Activated T-cell treated with anti-CD3 and anti-CD28 coated beads, Interleukin-2, amount 50 U/mL, for 24 hours (primary cell): Measurements from ENCODE around the gene TTI1.
"Not testable (repeated sequence)": the region's sequence is repeated elsewhere in the genome, so short reads cannot be mapped to it uniquely, and the experiment has no call there.

Experiments
- DNase-seq: peaks from one replicate; pipeline ENCODE4 v3.0.0-alpha.2; 2020
- H3K27ac Mint-ChIP-seq: 2 replicates; pipeline ENCODE4 v1.8.0; 2020; ENCODE audit warnings: mild to moderate bottlenecking, mixed read lengths
- H3K27me3 Mint-ChIP-seq: 2 replicates; pipeline ENCODE4 v1.8.0; 2020; ENCODE audit warnings: mixed read lengths
- H3K36me3 Mint-ChIP-seq: 2 replicates; pipeline ENCODE4 v1.8.0; 2020; ENCODE audit warnings: low read depth, mixed read lengths
- H3K4me1 Mint-ChIP-seq: 2 replicates; pipeline ENCODE4 v1.8.0; 2020; ENCODE audit warnings: low read depth, mixed read lengths
- H3K4me3 Mint-ChIP-seq: 2 replicates; pipeline ENCODE4 v1.8.0; 2020; ENCODE audit warnings: mild to moderate bottlenecking, moderate library complexity, mixed read lengths
- H3K9me3 Mint-ChIP-seq: 2 replicates; pipeline ENCODE4 v1.8.0; 2020; ENCODE audit warnings: mixed read lengths

The TTI1 gene

GRCh38 chr20:38009416-38009815, 23.8 kb downstream of the TTI1 start:
- not testable (repeated sequence) for H3K27me3 Mint-ChIP-seq, H3K27ac Mint-ChIP-seq, H3K4me3 Mint-ChIP-seq, H3K9me3 Mint-ChIP-seq, DNase-seq
- Mint-ChIP-seq H3K4me1 (peaks cover 30% of the 10 kb centered on the region), H3K36me3 (peaks cover 93% of the 10 kb centered on the region)

- no peak overlapping the region for H3K27ac Mint-ChIP-seq
- no peaks in the 10 kb centered on the region for H3K9me3 Mint-ChIP-seq
- no peak overlapping the region for H3K4me3 Mint-ChIP-seq
- H3K27me3 Mint-ChIP-seq = no peaks in the 10 kb centered on the region
- peaks cover 30% of the 10 kb centered on the region for H3K4me1 Mint-ChIP-seq
- peaks cover 93% of the 10 kb centered on the region for H3K36me3 Mint-ChIP-seq
- DNase-seq = no peak
Measured at GRCh38 chr20:38008233-38008944, 24.9 kb downstream of the TTI1 start.

- Mint-ChIP-seq H3K27ac (peak overlapping the region; percentile 20), H3K9me3 (no peaks in the 10 kb centered on the region), H3K27me3 (no peaks in the 10 kb centered on the region), H3K4me3 (no peak overlapping the region), H3K4me1 (peaks cover 31% of the 10 kb centered on the region), H3K36me3 (peaks cover 93% of the 10 kb centered on the region)
- no peak for DNase-seq
Measured at GRCh38 chr20:38007526-38007925, 25.7 kb downstream of the TTI1 start.

- H3K27me3 Mint-ChIP-seq = no peaks in the 10 kb centered on the region
- H3K4me3 Mint-ChIP-seq = no peak overlapping the region
- DNase-seq = no peak
- H3K36me3 Mint-ChIP-seq = peaks cover 95% of the 10 kb centered on the region
- H3K27ac Mint-ChIP-seq = peak overlapping the region; percentile 70
- H3K4me1 Mint-ChIP-seq = peaks cover 47% of the 10 kb centered on the region
- H3K9me3 Mint-ChIP-seq = no peaks in the 10 kb centered on the region
Measured at GRCh38 chr20:38005903-38006302, 27.4 kb downstream of the TTI1 start.

GRCh38 chr20:38004416-38004815, 28.8 kb downstream of the TTI1 start:
- Mint-ChIP-seq H3K27ac (no peak overlapping the region), H3K4me1 (peaks cover 55% of the 10 kb centered on the region), H3K9me3 (no peaks in the 10 kb centered on the region), H3K36me3 (peaks cover 98% of the 10 kb centered on the region), H3K4me3 (no peak overlapping the region), H3K27me3 (no peaks in the 10 kb centered on the region)
- DNase-seq = no peak

GRCh38 chr20:38002422-38002821, 30.8 kb downstream of the TTI1 start:
- Mint-ChIP-seq H3K4me1 (peaks cover 48% of the 10 kb centered on the region), H3K9me3 (no peaks in the 10 kb centered on the region), H3K36me3 (peaks cover 98% of the 10 kb centered on the region), H3K27me3 (no peaks in the 10 kb centered on the region), H3K27ac (peak overlapping the region; percentile 72), H3K4me3 (no peak overlapping the region)
- no peak for DNase-seq

- Mint-ChIP-seq H3K36me3 (peaks cover 98% of the 10 kb centered on the region), H3K27ac (peak overlapping the region; percentile 72), H3K9me3 (no peaks in the 10 kb centered on the region), H3K4me3 (no peak overlapping the region), H3K4me1 (peaks cover 48% of the 10 kb centered on the region), H3K27me3 (no peaks in the 10 kb centered on the region)
- DNase-seq = no peak
Measured at GRCh38 chr20:38001981-38002380, 31.3 kb downstream of the TTI1 start.

- Mint-ChIP-seq H3K36me3 (peaks cover 98% of the 10 kb centered on the region), H3K4me1 (peaks cover 42% of the 10 kb centered on the region), H3K27ac (peak overlapping the region; percentile 72), H3K9me3 (no peaks in the 10 kb centered on the region), H3K4me3 (no peak overlapping the region), H3K27me3 (no peaks in the 10 kb centered on the region)
- no peak for DNase-seq
Measured at GRCh38 chr20:38001173-38001875, 31.9 kb downstream of the TTI1 start.

- no peaks in the 10 kb centered on the region for H3K9me3 Mint-ChIP-seq
- H3K27me3 Mint-ChIP-seq = no peaks in the 10 kb centered on the region
- peaks cover 33% of the 10 kb centered on the region for H3K4me1 Mint-ChIP-seq
- no peak for DNase-seq
- H3K36me3 Mint-ChIP-seq = peaks cover 100% of the 10 kb centered on the region
- peak overlapping the region; percentile 58 for H3K27ac Mint-ChIP-seq
- no peak overlapping the region for H3K4me3 Mint-ChIP-seq
Measured at GRCh38 chr20:38000293-38000692, 33.0 kb downstream of the TTI1 start.

GRCh38 chr20:37999526-38000263, 33.6 kb downstream of the TTI1 start:
- no peak for DNase-seq
- no peaks in the 10 kb centered on the region for H3K27me3 Mint-ChIP-seq

GRCh38 chr20:37997516-37997915, 35.7 kb downstream of the TTI1 start:
- Mint-ChIP-seq H3K36me3 (peaks cover 98% of the 10 kb centered on the region), H3K4me3 (no peak overlapping the region), H3K27ac (no peak overlapping the region), H3K27me3 (no peaks in the 10 kb centered on the region), H3K4me1 (peaks cover 32% of the 10 kb centered on the region), H3K9me3 (no peaks in the 10 kb centered on the region)
- no peak for DNase-seq

More at GRCh38 chr20:37999526-38000263, 33.6 kb downstream of the TTI1 start:
- Mint-ChIP-seq H3K4me3 (no peak overlapping the region), H3K27ac (peak overlapping the region; percentile 58), H3K9me3 (no peaks in the 10 kb centered on the region), H3K36me3 (peaks cover 100% of the 10 kb centered on the region), H3K4me1 (peaks cover 30% of the 10 kb centered on the region)

GRCh38 chr20:37995856-37996605, 37.2 kb downstream of the TTI1 start:
- H3K27ac Mint-ChIP-seq = no peak overlapping the region
- peaks cover 26% of the 10 kb centered on the region for H3K4me1 Mint-ChIP-seq
- peaks cover 98% of the 10 kb centered on the region for H3K36me3 Mint-ChIP-seq
- DNase-seq = no peak
- H3K9me3 Mint-ChIP-seq = no peaks in the 10 kb centered on the region
- no peak overlapping the region for H3K4me3 Mint-ChIP-seq
- H3K27me3 Mint-ChIP-seq = no peaks in the 10 kb centered on the region

- Mint-ChIP-seq H3K36me3 (peaks cover 98% of the 10 kb centered on the region), H3K27me3 (no peaks in the 10 kb centered on the region), H3K27ac (peak overlapping the region; percentile 48), H3K9me3 (no peaks in the 10 kb centered on the region), H3K4me3 (no peak overlapping the region), H3K4me1 (peaks cover 30% of the 10 kb centered on the region)
- DNase-seq = no peak
Measured at GRCh38 chr20:37994512-37994911, 38.7 kb downstream of the TTI1 start.

- Mint-ChIP-seq H3K36me3 (peaks cover 98% of the 10 kb centered on the region), H3K27me3 (no peaks in the 10 kb centered on the region), H3K27ac (no peak overlapping the region), H3K4me1 (peaks cover 28% of the 10 kb centered on the region), H3K9me3 (no peaks in the 10 kb centered on the region), H3K4me3 (no peak overlapping the region)
- DNase-seq = no peak
Measured at GRCh38 chr20:37992802-37993409, 40.4 kb downstream of the TTI1 start.
